K562 (cell line): Measurements from ENCODE around the gene ATP13A1. TPM values are rescaled to one million over a fixed set of nuclear protein-coding genes. Genes with fewer than 3 reads are reported as not detected.
A peak's percentile ranks its signal among the peaks of the same experiment; 100 is the strongest.

Source experiments
- CAMTA2 ChIP-seq: fragments of 250-450 bp; sonication (Bioruptor Pico); conservative IDR thresholded peaks from 2 replicates; pipeline ENCODE4 v1.5.1; 2022
- CBFB ChIP-seq: sonication (generic); formaldehyde crosslinking; IDR thresholded peaks from 2 replicates; pipeline ENCODE4 v1.4.0; 2020; ENCODE audit warnings: mild to moderate bottlenecking, missing genetic modification reagents
- GATAD2A ChIP-seq: fragments of 450-650 bp; IDR thresholded peaks from 2 replicates; pipeline ENCODE4 v1.6.1; 2017
- NR2C1 ChIP-seq, 2 experiments: fragments of 450-650 bp; IDR thresholded peaks; 2 replicates each; pipeline ENCODE4 v1.6.1; 2017; ENCODE audit warnings: mild to moderate bottlenecking in 2 of 2, antibody characterized with exemption in 1 of 2, inconsistent platforms in 1 of 2, missing compliant biosample characterization in 1 of 2, missing genetic modification characterization in 1 of 2
- PHF8 ChIP-seq: fragments of 200-600 bp; sonication (generic); IDR thresholded peaks from 2 replicates; pipeline ENCODE4 v1.6.1; 2012; ENCODE audit warnings: mixed run types, mild to moderate bottlenecking, inconsistent platforms, low read length, moderate library complexity, borderline replicate concordance
- TEAD2 ChIP-seq: fragments of 450-650 bp; IDR thresholded peaks from 2 replicates; pipeline ENCODE4 v1.6.1; 2016; ENCODE audit warnings: missing genetic modification characterization, control low read depth, missing compliant biosample characterization
- TGIF2 ChIP-seq: sonication (generic); formaldehyde crosslinking; IDR thresholded peaks from 2 replicates; pipeline ENCODE4 v1.8.1; 2022; ENCODE audit warnings: mild to moderate bottlenecking, missing genetic modification reagents, moderate library complexity
- ZNF41 ChIP-seq: fragments of 250-450 bp; sonication (Bioruptor Pico); conservative IDR thresholded peaks from 2 replicates; pipeline ENCODE4 v1.4.0; 2020; ENCODE audit warnings: mild to moderate bottlenecking
- polyA plus RNA-seq, 8 experiments: library from polyadenylated mRNA; depleted of rRNA in 4 of 8; stranded (reverse) in 5 of 8; unstranded in 3 of 8; fragments of >200 nt; fragmentation: Nextera tagmentation in 2 of 8; fragmentation: Illumina TruSeq in 1 of 8; extraction: Ambion mirVana in 2 of 8; extraction: Trizol in 1 of 8; gene quantifications; 2 replicates each; pipeline versions ENCODE4 v1.2.1 to v1.2.3, GENCODE V29; 2011 to 2014; ENCODE audit warnings: inconsistent platforms in 1 of 8, missing spikeins in 1 of 8
- total RNA-seq, 7 experiments: library from RNA; depleted of rRNA in 6 of 7; stranded (reverse); fragments of >200 nt in 6 of 7; fragmentation: Illumina TruSeq in 2 of 7; extraction: Trizol in 2 of 7; gene quantifications; 2 replicates each; pipeline versions ENCODE4 v1.2.1 to v1.2.3, GENCODE V29; 2011 to 2021; ENCODE audit warnings: low replicate concordance in 1 of 7
- TF ChIP-seq, protein P1 (sequence below): fragments of 200-400 bp; formaldehyde crosslinking; IDR thresholded peaks from 2 replicates; pipeline ENCODE4 v1.6.1; 2017; ENCODE audit warnings: mild to moderate bottlenecking, low read depth, low read length, moderate library complexity
- TF ChIP-seq, protein P2 (sequence below): sonication (generic); formaldehyde crosslinking; IDR thresholded peaks from 2 replicates; pipeline ENCODE4 v1.4.0; 2020; ENCODE audit warnings: mild to moderate bottlenecking, missing genetic modification reagents
- TF ChIP-seq, protein P3 (sequence below), 2 experiments: fragments of 450-650 bp; conservative IDR thresholded peaks; 2 replicates each; pipeline ENCODE4 v1.6.1; 2017; ENCODE audit warnings: mild to moderate bottlenecking in 2 of 2, moderate library complexity in 2 of 2
- TF ChIP-seq, protein P4 (sequence below): fragments of 450-650 bp; formaldehyde crosslinking; IDR thresholded peaks from 2 replicates; pipeline ENCODE4 v1.4.0; 2022; ENCODE audit warnings: mild to moderate bottlenecking, moderate library complexity
- TF ChIP-seq, protein P5 (sequence below): sonication (generic); formaldehyde crosslinking; IDR thresholded peaks from 2 replicates; pipeline ENCODE4 v1.8.1; 2023; ENCODE audit warnings: mild to moderate bottlenecking, missing genetic modification reagents
- TF ChIP-seq, protein P6 (sequence below): fragments of 450-650 bp; IDR thresholded peaks from 2 replicates; pipeline ENCODE4 v1.6.1; 2014; ENCODE audit warnings: low read depth, mild to moderate bottlenecking, moderate library complexity, borderline replicate concordance

ATP13A1 gene
- total and polyA plus RNA-seq, 9 of the 15 experiments (the other 6 are each of a cell fraction or from before 2014, with no cell fraction given), result 0.90 to 83.8 (median 23.1) TPM

DNA sequence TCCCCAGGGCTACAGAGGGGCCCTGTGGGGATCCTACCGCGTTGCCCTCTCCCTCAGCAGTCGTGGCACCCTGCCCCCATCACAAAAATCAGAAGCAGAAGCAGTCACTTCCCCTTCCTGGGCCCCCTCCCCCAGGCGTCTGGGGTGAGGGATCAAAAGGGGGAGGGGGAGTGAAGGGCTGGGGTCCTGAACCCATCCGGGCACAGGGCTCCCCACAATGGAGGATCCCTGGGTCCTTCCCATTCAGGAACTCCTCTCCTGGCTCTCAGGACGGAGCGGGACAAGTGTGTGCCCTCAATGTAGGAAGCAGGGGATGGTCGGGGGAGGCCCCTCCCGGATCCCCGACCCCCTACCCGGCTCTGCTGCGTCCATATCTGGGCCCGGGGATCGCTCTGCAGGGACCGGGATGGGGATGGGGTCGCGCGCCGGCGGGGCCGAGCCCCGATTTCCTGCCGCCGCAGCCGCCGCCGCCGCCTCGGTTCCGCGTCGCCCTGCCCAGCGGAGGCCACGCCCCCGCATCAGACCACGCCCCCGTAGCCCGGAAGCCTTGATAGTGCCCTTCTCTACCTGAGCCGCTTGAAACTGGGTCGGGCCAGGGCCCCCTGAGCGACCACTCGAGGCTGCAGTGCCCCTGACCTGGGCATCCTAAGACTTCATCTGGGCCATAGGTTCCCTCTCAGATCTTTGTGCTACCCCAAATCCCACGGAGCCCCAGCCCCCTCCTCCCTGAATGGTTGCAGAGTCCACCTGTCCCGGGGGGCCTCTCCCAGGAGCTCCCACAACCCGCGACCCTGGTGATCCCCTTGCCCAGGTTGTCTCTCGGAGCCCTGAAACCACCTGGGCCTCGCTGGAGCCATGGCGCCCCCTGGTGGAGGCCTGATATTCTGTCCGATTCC lies 20.1 kb downstream of the ATP13A1 start, which contains the start of gene GMIP (continued):
- TF ChIP-seq, protein P1, sequence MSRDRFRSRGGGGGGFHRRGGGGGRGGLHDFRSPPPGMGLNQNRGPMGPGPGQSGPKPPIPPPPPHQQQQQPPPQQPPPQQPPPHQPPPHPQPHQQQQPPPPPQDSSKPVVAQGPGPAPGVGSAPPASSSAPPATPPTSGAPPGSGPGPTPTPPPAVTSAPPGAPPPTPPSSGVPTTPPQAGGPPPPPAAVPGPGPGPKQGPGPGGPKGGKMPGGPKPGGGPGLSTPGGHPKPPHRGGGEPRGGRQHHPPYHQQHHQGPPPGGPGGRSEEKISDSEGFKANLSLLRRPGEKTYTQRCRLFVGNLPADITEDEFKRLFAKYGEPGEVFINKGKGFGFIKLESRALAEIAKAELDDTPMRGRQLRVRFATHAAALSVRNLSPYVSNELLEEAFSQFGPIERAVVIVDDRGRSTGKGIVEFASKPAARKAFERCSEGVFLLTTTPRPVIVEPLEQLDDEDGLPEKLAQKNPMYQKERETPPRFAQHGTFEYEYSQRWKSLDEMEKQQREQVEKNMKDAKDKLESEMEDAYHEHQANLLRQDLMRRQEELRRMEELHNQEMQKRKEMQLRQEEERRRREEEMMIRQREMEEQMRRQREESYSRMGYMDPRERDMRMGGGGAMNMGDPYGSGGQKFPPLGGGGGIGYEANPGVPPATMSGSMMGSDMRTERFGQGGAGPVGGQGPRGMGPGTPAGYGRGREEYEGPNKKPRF, result no peak
- TF ChIP-seq CAMTA2 (no peak), NR2C1 (IDR thresholded peaks at IDR 0.05) (0 out of 2 replicates have a peak, but pooled peaks have one; percentile 11), NR2C1 (tag; IDR thresholded peaks at IDR 0.05) (no peak), PHF8 (peak; percentile 81; the same call in 1 of the 2 replicates), CBFB (no peak), TGIF2 (CRISPR knock-in tag) (0 out of 2 replicates have a peak, but pooled peaks have one; percentile 26), GATAD2A (peak; percentile 71; the same call in 1 of the 2 replicates), ZNF41 (CRISPR knock-in tag) (no peak), TEAD2 (tag) (no peak)
- TF ChIP-seq, protein P2, sequence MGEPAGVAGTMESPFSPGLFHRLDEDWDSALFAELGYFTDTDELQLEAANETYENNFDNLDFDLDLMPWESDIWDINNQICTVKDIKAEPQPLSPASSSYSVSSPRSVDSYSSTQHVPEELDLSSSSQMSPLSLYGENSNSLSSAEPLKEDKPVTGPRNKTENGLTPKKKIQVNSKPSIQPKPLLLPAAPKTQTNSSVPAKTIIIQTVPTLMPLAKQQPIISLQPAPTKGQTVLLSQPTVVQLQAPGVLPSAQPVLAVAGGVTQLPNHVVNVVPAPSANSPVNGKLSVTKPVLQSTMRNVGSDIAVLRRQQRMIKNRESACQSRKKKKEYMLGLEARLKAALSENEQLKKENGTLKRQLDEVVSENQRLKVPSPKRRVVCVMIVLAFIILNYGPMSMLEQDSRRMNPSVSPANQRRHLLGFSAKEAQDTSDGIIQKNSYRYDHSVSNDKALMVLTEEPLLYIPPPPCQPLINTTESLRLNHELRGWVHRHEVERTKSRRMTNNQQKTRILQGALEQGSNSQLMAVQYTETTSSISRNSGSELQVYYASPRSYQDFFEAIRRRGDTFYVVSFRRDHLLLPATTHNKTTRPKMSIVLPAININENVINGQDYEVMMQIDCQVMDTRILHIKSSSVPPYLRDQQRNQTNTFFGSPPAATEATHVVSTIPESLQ (CRISPR knock-in tag), result no peak
- TF ChIP-seq, protein P3, sequence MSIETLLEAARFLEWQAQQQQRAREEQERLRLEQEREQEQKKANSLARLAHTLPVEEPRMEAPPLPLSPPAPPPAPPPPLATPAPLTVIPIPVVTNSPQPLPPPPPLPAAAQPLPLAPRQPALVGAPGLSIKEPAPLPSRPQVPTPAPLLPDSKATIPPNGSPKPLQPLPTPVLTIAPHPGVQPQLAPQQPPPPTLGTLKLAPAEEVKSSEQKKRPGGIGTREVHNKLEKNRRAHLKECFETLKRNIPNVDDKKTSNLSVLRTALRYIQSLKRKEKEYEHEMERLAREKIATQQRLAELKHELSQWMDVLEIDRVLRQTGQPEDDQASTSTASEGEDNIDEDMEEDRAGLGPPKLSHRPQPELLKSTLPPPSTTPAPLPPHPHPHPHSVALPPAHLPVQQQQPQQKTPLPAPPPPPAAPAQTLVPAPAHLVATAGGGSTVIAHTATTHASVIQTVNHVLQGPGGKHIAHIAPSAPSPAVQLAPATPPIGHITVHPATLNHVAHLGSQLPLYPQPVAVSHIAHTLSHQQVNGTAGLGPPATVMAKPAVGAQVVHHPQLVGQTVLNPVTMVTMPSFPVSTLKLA (conservative IDR thresholded peaks at IDR 0.05), result 0 out of 4 replicates have a peak, but pooled peaks of 1 of the 2 experiments have one; percentile 10
- TF ChIP-seq, protein P4, sequence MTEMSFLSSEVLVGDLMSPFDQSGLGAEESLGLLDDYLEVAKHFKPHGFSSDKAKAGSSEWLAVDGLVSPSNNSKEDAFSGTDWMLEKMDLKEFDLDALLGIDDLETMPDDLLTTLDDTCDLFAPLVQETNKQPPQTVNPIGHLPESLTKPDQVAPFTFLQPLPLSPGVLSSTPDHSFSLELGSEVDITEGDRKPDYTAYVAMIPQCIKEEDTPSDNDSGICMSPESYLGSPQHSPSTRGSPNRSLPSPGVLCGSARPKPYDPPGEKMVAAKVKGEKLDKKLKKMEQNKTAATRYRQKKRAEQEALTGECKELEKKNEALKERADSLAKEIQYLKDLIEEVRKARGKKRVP (CRISPR knock-in tag), result no peak
- TF ChIP-seq, protein P5, sequence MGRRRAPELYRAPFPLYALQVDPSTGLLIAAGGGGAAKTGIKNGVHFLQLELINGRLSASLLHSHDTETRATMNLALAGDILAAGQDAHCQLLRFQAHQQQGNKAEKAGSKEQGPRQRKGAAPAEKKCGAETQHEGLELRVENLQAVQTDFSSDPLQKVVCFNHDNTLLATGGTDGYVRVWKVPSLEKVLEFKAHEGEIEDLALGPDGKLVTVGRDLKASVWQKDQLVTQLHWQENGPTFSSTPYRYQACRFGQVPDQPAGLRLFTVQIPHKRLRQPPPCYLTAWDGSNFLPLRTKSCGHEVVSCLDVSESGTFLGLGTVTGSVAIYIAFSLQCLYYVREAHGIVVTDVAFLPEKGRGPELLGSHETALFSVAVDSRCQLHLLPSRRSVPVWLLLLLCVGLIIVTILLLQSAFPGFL (CRISPR knock-in tag), result no peak
- TF ChIP-seq, protein P6, sequence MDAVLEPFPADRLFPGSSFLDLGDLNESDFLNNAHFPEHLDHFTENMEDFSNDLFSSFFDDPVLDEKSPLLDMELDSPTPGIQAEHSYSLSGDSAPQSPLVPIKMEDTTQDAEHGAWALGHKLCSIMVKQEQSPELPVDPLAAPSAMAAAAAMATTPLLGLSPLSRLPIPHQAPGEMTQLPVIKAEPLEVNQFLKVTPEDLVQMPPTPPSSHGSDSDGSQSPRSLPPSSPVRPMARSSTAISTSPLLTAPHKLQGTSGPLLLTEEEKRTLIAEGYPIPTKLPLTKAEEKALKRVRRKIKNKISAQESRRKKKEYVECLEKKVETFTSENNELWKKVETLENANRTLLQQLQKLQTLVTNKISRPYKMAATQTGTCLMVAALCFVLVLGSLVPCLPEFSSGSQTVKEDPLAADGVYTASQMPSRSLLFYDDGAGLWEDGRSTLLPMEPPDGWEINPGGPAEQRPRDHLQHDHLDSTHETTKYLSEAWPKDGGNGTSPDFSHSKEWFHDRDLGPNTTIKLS, result peak; percentile 62; the same call in 1 of the 2 replicates
